Measurements from ENCODE around the gene ZMYND8.
"Not testable (repeated sequence)": the region's sequence is repeated elsewhere in the genome, so short reads cannot be mapped to it uniquely, and the experiment has no call there.

GRCh38 chr20:47245166-47245565 lies 111.3 kb downstream of the ZMYND8 start:
- TF ChIP-seq SIN3A (IDR thresholded peaks at IDR 0.05; ENCODE audit: borderline replicate concordance, insufficient read depth, low read depth, low read length); CTCF (IDR thresholded peaks at IDR 0.05); POLR2AphosphoS5 (IDR thresholded peaks at IDR 0.05; ENCODE audit: low read depth, low read length); REST (IDR thresholded peaks at IDR 0.05; ENCODE audit: insufficient read depth in 1 of 2, low read depth in 2 of 2, low read length in 1 of 2); TCF7L2 (IDR thresholded peaks at IDR 0.05; ENCODE audit: low read depth, low read length): not testable (repeated sequence)

All from Panc1 (cell line).